Measurements from ENCODE around the gene HIGD1A. TPM values are rescaled to one million over a fixed set of nuclear protein-coding genes. Genes with fewer than 3 reads are reported as not detected.

The HIGD1A gene
- total RNA-seq, 1 donor from 2014 or later, result 82.4 TPM

DNA sequence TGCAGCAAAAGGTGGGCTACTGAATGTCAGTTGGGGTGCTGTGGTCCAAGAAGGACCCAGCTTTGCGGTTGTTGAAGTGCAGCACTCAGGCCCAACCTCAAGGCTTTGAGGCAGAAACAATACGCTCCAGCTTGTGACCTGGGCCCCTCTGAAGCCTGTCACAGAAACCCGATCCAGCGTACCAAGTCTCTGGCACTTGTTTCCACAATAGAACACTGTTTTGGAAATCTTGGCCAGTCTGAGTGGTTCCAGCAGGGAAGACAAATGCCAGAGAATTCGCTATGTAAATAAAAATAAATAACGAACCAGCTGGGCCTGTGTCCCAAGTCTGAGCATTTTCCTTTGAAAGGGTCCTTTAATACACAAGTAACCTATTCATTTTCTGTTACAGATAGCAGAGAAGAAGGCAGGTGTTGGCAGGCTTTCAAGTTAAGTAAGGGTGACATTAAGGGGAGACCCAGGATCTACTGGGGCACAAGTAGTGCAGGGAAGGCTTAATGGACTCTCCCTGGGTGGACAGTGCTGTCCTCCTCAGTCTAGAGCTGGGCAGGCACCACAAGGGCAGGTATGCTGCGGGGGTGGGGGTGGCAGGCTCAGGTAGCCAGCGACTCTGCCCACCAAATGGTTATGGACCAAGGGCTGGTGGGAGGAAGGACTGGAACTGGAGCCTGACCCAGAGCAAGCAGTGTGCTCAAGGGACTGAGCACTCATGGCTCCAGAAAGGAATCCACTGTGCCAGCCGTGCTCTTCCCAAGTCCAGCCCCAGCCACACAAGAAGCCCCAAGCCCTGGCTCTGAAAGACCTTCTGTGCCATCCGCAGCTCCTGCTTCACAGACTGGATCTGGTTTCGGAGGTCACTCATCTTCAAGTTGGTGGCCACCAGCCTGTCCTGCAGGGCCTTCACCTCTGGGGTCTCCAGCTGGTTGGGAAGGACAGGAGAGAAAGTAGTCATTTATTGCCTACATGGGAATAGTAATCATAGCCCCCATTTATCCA is 57.5 kb downstream of the HIGD1A start:
- Mint-ChIP-seq H3K4me3 (no peak overlapping the region), H3K9me3 (no peaks in the 10 kb centered on the region), H3K27ac (ENCODE audit: unreplicated experiment) (no peak overlapping the region), H3K4me1 (no peaks in the 10 kb centered on the region), H3K36me3 (ENCODE audit: low read depth) (no peaks in the 10 kb centered on the region), H3K27me3 (ENCODE audit: low read depth) (no peaks in the 10 kb centered on the region)
- no peak for DNase-seq (ENCODE audit: low read depth, low spot score)
- TF ChIP-seq, protein P1, sequence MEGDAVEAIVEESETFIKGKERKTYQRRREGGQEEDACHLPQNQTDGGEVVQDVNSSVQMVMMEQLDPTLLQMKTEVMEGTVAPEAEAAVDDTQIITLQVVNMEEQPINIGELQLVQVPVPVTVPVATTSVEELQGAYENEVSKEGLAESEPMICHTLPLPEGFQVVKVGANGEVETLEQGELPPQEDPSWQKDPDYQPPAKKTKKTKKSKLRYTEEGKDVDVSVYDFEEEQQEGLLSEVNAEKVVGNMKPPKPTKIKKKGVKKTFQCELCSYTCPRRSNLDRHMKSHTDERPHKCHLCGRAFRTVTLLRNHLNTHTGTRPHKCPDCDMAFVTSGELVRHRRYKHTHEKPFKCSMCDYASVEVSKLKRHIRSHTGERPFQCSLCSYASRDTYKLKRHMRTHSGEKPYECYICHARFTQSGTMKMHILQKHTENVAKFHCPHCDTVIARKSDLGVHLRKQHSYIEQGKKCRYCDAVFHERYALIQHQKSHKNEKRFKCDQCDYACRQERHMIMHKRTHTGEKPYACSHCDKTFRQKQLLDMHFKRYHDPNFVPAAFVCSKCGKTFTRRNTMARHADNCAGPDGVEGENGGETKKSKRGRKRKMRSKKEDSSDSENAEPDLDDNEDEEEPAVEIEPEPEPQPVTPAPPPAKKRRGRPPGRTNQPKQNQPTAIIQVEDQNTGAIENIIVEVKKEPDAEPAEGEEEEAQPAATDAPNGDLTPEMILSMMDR (conservative IDR thresholded peaks at IDR 0.05), result no peak

DNA sequence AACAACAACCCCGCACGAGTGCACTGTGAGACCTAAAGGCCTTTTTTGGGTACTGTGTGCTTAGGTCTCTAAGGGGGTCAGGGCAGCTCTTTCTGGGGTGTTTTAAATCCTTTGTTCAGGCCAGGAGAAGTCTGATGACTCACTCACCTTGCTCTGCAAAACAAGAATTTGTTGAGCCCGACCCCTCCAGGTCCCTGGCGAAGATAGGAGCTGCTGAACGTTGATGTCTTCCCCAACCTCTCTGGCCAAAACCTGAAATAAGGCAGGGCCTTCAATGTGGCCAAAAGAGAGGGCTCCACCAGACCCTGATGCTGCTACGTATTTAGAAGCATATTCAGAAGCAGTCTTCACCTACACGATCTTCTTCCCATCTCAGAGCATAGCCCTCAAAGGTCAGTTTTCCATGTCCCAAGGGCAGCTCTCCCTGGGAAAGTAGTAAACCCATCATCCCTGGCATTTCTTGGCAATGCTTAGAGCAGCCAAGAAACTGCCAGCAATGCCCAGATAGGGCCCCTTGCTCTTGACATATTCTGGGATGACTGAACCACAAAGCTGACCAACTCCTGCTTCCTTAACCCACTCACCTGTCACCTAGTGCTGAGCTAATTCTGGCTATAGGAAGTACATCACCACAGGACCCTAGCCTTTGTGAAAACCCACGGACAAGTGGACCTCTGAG is 58.4 kb downstream of the HIGD1A start:
- Mint-ChIP-seq H3K27me3 (ENCODE audit: low read depth) (no peaks in the 10 kb centered on the region), H3K36me3 (ENCODE audit: low read depth) (no peaks in the 10 kb centered on the region), H3K4me3 (no peak overlapping the region), H3K4me1 (no peaks in the 10 kb centered on the region), H3K9me3 (no peaks in the 10 kb centered on the region), H3K27ac (ENCODE audit: unreplicated experiment) (no peak overlapping the region)
- TF ChIP-seq, protein P1 (conservative IDR thresholded peaks at IDR 0.05), result no peak
- DNase-seq (ENCODE audit: low read depth, low spot score), result no peak

DNA sequence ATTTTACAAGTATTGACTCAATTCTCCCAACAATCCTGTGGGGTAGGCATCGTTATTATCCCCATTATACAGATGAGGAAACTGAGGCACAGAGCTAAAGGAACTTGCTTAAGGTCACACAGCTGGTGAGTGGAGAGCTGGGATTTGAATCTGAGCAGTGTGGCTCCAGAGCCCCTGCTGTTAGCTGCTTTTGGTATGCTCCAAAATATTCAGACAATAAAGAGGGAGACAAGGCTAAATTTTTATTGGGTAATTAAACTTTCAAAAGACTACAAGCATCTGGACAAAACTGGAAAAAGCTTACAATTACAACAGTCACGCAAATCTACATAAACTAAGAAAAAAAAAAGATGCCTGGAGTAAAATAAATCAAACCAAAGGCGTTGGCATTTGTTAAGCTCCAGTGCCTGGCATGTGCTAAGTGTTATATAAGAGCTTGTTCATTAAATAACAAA is 59.0 kb downstream of the HIGD1A start:
- no peaks in the 10 kb centered on the region for H3K36me3 Mint-ChIP-seq (ENCODE audit: low read depth)
- H3K4me1 Mint-ChIP-seq, result no peaks in the 10 kb centered on the region
- H3K4me3 Mint-ChIP-seq, result no peak overlapping the region
- TF ChIP-seq, protein P1 (conservative IDR thresholded peaks at IDR 0.05), result no peak
- DNase-seq (ENCODE audit: low read depth, low spot score), result no peak
- no peak overlapping the region for H3K27ac Mint-ChIP-seq (ENCODE audit: unreplicated experiment)
- H3K9me3 Mint-ChIP-seq, result no peaks in the 10 kb centered on the region
- no peaks in the 10 kb centered on the region for H3K27me3 Mint-ChIP-seq (ENCODE audit: low read depth)

DNA sequence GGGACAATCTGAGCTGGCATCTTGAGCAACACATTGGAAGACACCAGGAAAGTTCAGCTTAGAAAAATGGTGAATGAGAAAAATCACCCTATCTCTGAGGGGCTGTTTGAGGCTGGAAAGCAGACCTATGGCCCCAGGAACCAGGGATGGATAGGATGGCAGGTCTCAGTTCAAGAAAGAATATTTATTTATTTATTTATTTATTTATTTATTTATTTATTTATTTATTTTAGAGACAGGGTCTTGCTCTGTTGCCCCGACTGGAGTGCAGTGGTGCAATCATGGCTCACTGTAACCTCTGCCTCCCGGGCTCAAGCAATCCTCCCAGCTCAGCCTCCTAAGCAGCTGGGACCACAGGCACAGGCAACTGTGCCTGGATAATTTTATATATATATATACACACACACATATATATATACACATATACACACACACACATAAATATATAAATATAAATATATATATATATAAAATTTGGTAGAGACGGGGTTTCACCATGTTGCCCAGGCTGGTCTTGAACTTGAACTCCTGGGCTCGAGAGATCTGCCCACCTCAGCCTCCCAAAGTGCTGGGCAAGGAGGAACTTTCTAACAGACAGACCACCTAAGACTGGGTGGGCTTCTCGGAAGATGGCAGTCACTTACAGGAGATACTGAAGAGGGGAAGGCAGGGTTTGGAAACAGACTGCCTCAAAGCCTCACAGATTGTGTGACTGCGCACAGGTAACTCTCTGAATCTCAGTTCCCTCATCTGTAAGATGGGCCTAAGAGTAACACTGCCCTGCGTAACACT is 60.9 kb downstream of the HIGD1A start:
- no peaks in the 10 kb centered on the region for H3K9me3 Mint-ChIP-seq

More for the DNA sequence above, 60.9 kb downstream of the HIGD1A start:
- no peaks in the 10 kb centered on the region for H3K27me3 Mint-ChIP-seq (ENCODE audit: low read depth)
- H3K4me1 Mint-ChIP-seq, result no peaks in the 10 kb centered on the region
- no peaks in the 10 kb centered on the region for H3K36me3 Mint-ChIP-seq (ENCODE audit: low read depth)
- no peak overlapping the region for H3K4me3 Mint-ChIP-seq
- H3K27ac Mint-ChIP-seq (ENCODE audit: unreplicated experiment), result no peak overlapping the region
- no peak for DNase-seq (ENCODE audit: low read depth, low spot score)
- TF ChIP-seq, protein P1 (conservative IDR thresholded peaks at IDR 0.05), result no peak
